Activated CD8-positive, alpha-beta memory T cell treated with anti-CD3 and anti-CD28 coated beads for 36 hours (primary cell): ENCODE measurements around the gene TNP2. TPM values are rescaled to one million over a fixed set of nuclear protein-coding genes. Genes with fewer than 3 reads are reported as not detected.

Experiments
- CTCF ChIA-PET: fragments of 350-600 bp; sonication (Branson Sonifier 250); formaldehyde crosslinking; loops from one replicate; lab custom pipeline; 2021; ENCODE audit warnings: antibody characterized with exemption; lab: Charles Lee
- POLR2A ChIA-PET: fragments of 350-600 bp; sonication (Branson Sonifier 250); formaldehyde crosslinking; loops from one replicate; lab custom pipeline; 2021; ENCODE audit warnings: antibody characterized with exemption; lab: Charles Lee
- total RNA-seq, 2 experiments: library from RNA; stranded (reverse); gene quantifications; one replicate each; pipeline ENCODE4 v1.2.3, GENCODE V29; 2021

The TNP2 gene
- total RNA-seq = not detected

- ChIA-PET POLR2A (no interaction called here), CTCF (interaction anchor here (0.8 to 1.4 kb wide), 2 partner anchors 136 to 245 kb away, joined by 3 to 6 read pairs; no protein-coding TSS in a partner anchor)
These were observed at the start of gene TNP2 for GRCh38 chr16:11268921-11269375. TNP2 (minus strand) TSS chr16:11269325; CDS start chr16:11269262, 63 bp downstream.

DNA sequence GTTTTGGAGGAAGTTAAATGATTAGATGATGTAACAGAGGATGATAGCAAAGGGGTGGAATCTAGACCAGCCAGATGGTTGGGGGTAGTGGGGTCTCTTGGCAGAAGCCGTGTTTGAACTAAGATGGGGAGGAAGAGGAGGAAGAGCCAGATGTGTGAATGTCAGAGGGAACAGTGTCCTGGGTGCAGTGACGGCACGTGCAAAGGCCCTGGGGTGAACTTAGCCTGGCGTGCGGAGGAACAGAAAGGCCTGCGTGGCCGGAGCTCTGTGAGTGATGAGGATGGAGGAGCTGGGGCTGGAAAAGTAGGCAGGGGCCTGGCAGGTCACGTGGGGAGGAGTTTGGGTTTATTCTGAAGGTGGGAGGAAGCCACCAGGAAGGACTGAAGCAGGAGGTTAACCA is 49.7 kb upstream of the TNP2 start:
- CTCF ChIA-PET = interaction anchor here (1.2 kb wide), 1 partner anchor 63 kb away, joined by 3 read pairs; the partner anchor contains the start of gene SOCS1
- POLR2A ChIA-PET = interaction anchor here (0.6 kb wide), 1 partner anchor 179 kb away, joined by 3 read pairs; no protein-coding TSS in a partner anchor

DNA sequence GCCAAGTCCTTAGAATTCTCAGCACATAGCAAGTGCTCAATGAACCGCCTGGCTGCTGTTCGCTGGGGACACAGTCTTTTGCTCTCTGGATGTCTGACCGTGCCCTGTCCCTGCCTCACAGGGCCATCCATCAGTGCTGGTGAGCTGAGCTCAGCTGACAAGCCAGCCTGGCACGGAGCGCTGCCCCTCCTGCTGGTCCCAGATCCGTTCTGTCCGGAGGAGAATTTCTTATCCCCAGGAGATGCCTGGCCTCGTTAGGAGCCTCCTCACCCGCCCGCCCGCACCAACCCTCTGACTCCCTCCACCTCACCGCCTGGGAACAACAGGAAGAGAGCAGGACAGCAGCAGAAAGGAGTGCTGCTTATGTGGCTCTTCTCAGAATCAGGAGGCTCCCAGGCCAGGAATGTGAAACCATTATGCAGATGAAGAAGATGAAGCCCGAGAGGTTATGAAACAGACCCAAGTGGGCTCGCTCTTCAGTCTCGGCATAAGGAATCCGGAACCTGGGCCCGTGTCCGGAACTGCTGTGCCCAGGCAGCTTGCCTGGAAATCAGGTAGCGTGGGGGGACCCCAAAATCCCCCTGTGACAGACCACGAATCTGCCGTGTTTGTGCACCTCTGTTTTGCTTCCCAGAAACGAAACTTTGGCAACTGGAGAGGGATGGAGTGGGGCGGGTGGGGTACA is 47.3 kb upstream of the TNP2 start:
- CTCF ChIA-PET = no interaction called here
- POLR2A ChIA-PET = no interaction called here

GRCh38 chr16:11315510-11315909 is 46.4 kb upstream of the TNP2 start:
- ChIA-PET CTCF (no interaction called here), POLR2A (no interaction called here)

- POLR2A ChIA-PET = no interaction called here
- CTCF ChIA-PET = no interaction called here
These were observed 45.3 kb upstream of the TNP2 start for GRCh38 chr16:11314309-11314894.

GRCh38 chr16:11313493-11314308 is 44.6 kb upstream of the TNP2 start:
- POLR2A ChIA-PET = no interaction called here
- CTCF ChIA-PET = no interaction called here

GRCh38 chr16:11312718-11313492 is 43.8 kb upstream of the TNP2 start:
- ChIA-PET CTCF (interaction anchor here (1.0 kb wide), 1 partner anchor 16 kb away, joined by 3 read pairs; no protein-coding TSS in a partner anchor), POLR2A (no interaction called here)

- POLR2A ChIA-PET = interaction anchor here (0.6 to 2.4 kb wide), 4 partner anchors 14 to 55 kb away, joined by 3 to 15 read pairs (median 4); partner anchors contain the start of gene SOCS1
- CTCF ChIA-PET = interaction anchor here (0.7 to 1.6 kb wide), 3 partner anchors 13 to 55 kb away, joined by 3 to 4 read pairs (median 3); partner anchors contain the start of gene SOCS1
These were observed 42.0 kb upstream of the TNP2 start for GRCh38 chr16:11310997-11311561.

- POLR2A ChIA-PET = interaction anchor here (0.6 to 2.4 kb wide), 3 partner anchors 44 to 54 kb away, joined by 3 to 15 read pairs (median 4); partner anchors contain the start of gene SOCS1
- CTCF ChIA-PET = interaction anchor here (1.2 to 1.6 kb wide), 2 partner anchors 12 to 27 kb away, joined by 3 to 4 read pairs; no protein-coding TSS in a partner anchor
These were observed 41.5 kb upstream of the TNP2 start for GRCh38 chr16:11310634-11310977.

DNA sequence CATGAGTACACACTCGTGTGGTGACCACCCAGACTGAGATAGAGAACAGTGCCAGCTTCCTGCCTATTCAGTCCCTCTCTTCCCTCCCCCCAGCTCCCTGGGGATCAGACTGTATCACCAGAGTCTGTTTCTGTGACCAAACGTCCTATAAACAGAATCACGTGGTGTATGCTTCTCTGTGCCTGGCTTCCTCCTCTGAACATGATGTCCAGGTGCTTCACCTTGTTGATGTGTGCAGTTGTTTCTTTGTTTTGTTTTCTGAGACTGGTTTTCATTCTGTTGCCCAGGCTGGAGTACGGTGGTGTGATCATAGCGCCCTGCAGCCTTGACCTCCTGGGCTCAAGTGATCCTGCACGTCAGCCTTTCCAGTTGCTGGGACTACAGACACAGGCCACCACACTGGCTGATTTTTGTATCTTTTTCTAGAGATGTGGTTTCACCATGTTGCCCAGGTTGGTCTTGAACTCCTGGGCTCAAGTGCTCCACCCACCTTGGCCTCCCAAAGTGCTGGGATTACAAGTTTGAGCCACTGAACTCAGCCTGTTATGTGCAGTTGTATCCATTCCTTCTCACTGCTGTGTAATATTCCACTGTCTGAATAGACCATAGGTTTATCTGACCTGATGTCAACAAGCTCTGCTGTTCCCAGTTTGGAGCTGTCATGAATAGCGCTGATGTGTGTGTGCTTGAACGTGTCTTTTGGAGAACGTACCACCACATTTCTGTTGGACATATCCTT is 40.9 kb upstream of the TNP2 start:
- ChIA-PET POLR2A (interaction anchor here (2.4 kb wide), 1 partner anchor 54 kb away, joined by 15 read pairs; the partner anchor contains the start of gene SOCS1), CTCF (interaction anchor here (1.2 to 1.6 kb wide), 2 partner anchors 12 to 28 kb away, joined by 3 to 4 read pairs; no protein-coding TSS in a partner anchor)

DNA sequence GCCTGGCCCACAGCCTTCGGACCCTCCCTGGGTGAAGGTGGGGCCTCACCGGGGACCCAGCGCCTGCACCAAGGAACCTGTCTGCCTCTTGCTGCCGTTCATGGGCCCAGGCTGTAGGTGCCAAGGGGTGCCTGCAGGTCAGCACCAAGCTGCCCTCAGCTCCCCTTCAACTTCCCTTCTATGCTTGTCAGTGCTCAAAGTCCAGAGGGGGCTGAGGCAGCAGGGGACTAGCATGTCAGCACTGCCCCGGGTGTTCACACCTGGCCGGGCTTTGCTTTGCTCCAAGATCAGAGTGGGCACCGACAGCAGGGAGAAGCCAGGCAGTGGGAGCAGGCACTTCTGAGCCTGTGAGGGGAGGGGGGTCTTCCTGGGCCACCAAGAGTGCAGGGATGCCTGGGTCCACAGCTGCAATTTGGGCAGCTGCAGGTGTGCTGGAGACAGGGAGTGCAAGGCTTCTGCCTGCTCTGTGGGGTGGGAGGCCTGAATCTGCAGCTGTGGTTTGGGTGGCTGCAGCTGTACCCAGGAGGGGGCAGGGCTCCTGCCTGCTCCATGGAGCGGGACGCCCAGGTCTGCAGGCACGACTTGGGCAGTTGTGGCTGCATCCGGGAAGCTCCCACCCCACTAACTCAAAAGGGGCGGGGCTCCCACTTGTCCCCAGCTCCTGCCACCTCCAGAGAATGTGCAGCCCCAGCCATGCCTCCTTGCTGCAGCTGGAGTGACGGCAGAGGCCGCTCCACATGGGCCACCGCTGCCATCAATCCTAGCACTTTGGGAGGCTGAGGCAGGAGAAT is 39.6 kb upstream of the TNP2 start:
- ChIA-PET CTCF (interaction anchor here (1.2 kb wide), 1 partner anchor 10 kb away, joined by 4 read pairs; no protein-coding TSS in a partner anchor), POLR2A (no interaction called here)

DNA sequence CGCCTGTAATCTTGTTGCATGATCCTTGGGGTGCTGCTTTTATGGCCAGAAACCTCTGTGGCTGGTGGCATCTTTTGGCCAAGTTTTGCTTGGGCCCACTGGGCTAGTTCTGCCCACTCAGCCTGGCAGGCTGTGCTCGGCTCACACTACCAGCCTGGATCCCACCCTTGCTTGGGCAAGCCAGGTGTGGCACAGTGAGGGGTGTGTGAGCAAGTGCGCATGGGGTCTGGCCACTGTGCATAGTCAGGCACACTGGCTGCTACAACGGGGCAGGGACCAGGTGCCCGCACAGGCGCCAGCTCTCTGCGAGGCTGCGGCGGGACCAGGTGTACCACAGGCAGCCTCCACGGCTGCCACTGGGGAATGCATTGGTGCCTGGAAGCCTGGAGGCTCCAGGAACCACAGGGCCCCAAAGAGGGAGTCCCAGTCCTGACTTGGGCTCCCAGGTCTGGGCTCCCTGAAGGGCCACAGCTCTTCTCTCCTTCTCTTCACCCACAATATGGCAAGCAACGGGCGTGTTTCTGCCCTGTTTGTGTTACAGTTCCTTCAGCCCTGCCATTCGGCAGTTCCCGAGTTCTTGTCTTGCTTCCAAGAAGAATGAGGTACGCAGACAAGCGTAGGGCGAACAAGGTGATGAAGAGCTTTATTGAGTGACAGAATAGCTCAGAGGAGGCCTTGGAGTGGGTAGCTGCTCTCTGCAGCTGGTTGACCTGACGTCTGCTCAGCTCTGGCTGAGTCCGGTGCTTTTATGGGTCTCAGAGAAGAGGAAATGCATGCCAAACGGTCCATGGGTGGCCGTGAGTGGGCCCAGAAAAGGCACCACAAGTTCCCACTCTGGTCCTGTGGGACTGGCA is 38.7 kb upstream of the TNP2 start:
- CTCF ChIA-PET = interaction anchor here (1.2 kb wide), 1 partner anchor 9 kb away, joined by 4 read pairs; no protein-coding TSS in a partner anchor
- POLR2A ChIA-PET = no interaction called here

- CTCF ChIA-PET = no interaction called here
- POLR2A ChIA-PET = no interaction called here
These were observed 38.0 kb upstream of the TNP2 start for GRCh38 chr16:11306997-11307638.

DNA sequence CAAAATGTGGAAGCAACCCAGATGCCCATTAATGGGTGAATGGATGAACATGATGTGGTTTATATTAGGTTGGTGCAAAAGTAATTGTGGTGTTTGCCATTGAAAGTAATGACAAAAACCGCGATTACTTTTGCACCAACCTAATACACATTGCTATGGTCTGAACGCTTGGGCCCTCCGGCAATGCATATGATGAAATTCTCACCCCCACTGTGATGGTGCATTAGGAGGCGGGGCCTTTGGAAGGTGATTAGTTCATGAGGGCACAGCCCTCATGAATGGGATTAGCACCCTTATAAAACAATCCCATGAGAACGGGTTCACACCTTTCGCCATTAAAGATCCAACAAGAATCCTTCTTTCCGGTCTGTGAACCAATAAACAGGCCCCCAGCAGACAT is 37.3 kb upstream of the TNP2 start:
- POLR2A ChIA-PET = no interaction called here
- CTCF ChIA-PET = no interaction called here

GRCh38 chr16:11303405-11304138 is 34.4 kb upstream of the TNP2 start:
- ChIA-PET CTCF (no interaction called here), POLR2A (no interaction called here)
